Calu3 (cell line): ENCODE measurements around the gene FARS2. TPM values are rescaled to one million over a fixed set of nuclear protein-coding genes. Genes with fewer than 3 reads are reported as not detected.

Experiments
- BruUV-seq: library from RNA; stranded (reverse); fragments of 400-500 nt; replicated peaks from 2 replicates; lab custom pipeline; 2021; lab: Mats Ljungman, UMichigan
- CTCF ChIA-PET: fragments of 300-600 bp; sonication (Branson Sonifier 250); formaldehyde crosslinking; loops from one replicate; lab custom pipeline; 2022; ENCODE audit warnings: antibody characterized with exemption; lab: Charles Lee
- DNase-seq: peaks from one replicate; pipeline ENCODE4 v3.0.0; 2022
- H3K27ac Mint-ChIP-seq: one replicate; pipeline ENCODE4 v1.8.0; 2022; ENCODE audit warnings: mixed read lengths; ENCODE audit not compliant: unreplicated experiment
- H3K27me3 Mint-ChIP-seq: one replicate; pipeline ENCODE4 v1.8.0; 2022; ENCODE audit warnings: mixed read lengths; ENCODE audit not compliant: unreplicated experiment
- H3K36me3 Mint-ChIP-seq: one replicate; pipeline ENCODE4 v1.8.0; 2022; ENCODE audit warnings: mild to moderate bottlenecking, moderate library complexity, mixed read lengths; ENCODE audit not compliant: insufficient read depth, unreplicated experiment
- H3K4me1 Mint-ChIP-seq: one replicate; pipeline ENCODE4 v1.8.0; 2022; ENCODE audit warnings: mild to moderate bottlenecking, low read depth, mixed read lengths; ENCODE audit not compliant: unreplicated experiment
- H3K4me3 Mint-ChIP-seq: one replicate; pipeline ENCODE4 v1.8.0; 2022; ENCODE audit warnings: mild to moderate bottlenecking, low read depth, moderate library complexity, mixed read lengths; ENCODE audit not compliant: unreplicated experiment
- H3K9me3 Mint-ChIP-seq: one replicate; pipeline ENCODE4 v1.8.0; 2022; ENCODE audit warnings: low read depth, mixed read lengths; ENCODE audit not compliant: unreplicated experiment
- CTCF ChIP-seq: fragments of 200-600 bp; IDR thresholded peaks from one replicate; pipeline ENCODE4 v1.8.0; 2022; ENCODE audit warnings: antibody characterized with exemption; ENCODE audit not compliant: unreplicated experiment
- intact Hi-C: fragments of 100-400 bp; cut with micrococcal nuclease; formaldehyde crosslinking; loops from one replicate; pipeline ENCODE4 v1.10.0; 2022; ENCODE audit not compliant: unreplicated experiment
- total RNA-seq: library from RNA; stranded (reverse); gene quantifications from 2 replicates; pipeline ENCODE4 v1.2.3, GENCODE V29; 2022

The FARS2 gene
- total RNA-seq, 1 experiment from 2014 or later = 13.4 TPM

GRCh38 chr6:5215799-5216198 lies 45.5 kb upstream of the FARS2 start:
- CTCF ChIA-PET = no interaction called here
- BruUV-seq = no TSS peak
- no peaks in the 10 kb centered on the region for H3K4me1 Mint-ChIP-seq

DNA sequence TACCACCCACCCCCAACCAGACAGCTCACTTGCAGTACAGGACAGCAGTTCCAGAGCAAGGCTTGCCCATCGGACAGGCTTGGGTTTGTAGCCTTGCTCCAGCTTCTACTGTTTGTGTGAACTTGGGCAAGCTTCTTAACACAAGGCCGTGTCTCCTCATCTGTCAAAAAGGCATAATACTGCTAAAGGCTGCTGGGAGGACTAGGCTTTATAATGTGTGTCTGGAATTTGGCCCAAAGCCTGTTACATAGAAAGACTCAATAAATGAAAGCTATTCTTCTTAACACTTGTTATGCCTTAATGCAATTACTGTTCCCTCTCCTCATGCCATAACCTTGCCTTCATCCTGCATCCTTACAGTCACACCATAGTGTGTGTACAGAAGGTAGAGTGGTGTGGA lies 44.0 kb upstream of the FARS2 start:
- TF ChIP-seq CTCF = no peak
- intact Hi-C loops = no loop called here
- Mint-ChIP-seq H3K9me3 (no peaks in the 10 kb centered on the region), H3K4me3 (no peak overlapping the region), H3K36me3 (no peaks in the 10 kb centered on the region), H3K27me3 (no peaks in the 10 kb centered on the region), H3K27ac (no peak overlapping the region), H3K4me1 (no peaks in the 10 kb centered on the region)
- CTCF ChIA-PET = no interaction called here
- BruUV-seq = no TSS peak
- no peak for DNase-seq

More at GRCh38 chr6:5215799-5216198, 45.5 kb upstream of the FARS2 start:
- no peak overlapping the region for H3K27ac Mint-ChIP-seq
- no peak for TF ChIP-seq CTCF
- H3K27me3 Mint-ChIP-seq = no peaks in the 10 kb centered on the region
- intact Hi-C loops = no loop called here
- H3K36me3 Mint-ChIP-seq = no peaks in the 10 kb centered on the region
- H3K9me3 Mint-ChIP-seq = no peaks in the 10 kb centered on the region
- H3K4me3 Mint-ChIP-seq = no peak overlapping the region
- no peak for DNase-seq

DNA sequence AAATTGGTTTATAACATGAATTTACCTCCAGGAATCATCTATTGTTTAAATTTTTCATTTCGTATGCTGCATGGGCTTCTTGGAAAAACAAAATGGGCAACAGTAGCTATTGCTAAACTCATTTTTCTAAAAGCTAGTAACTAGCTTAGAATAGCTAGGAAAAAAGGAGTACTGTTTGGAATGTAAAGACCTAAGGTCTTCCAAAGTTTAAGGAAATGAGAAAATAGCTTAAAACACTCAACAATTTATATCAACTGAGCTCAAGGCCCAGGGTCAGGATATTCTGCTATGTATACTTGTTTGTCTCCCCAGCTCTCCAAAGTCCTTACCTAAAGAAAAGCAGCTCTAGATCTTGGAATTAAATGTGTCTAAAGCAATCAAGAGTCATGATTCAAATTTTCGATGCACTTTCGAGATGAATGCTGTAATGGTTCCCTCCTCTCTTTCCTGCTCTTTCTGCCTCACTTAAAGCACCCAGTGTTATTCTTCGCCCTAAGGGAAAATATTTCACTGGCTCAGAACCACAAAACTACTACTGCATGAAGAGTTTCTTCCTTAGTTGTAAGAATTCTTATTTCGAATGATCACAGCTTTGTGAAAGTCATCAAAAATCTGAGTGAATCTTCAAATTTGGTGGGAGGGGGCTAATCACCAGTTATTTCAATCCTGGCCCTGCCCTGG lies 42.2 kb upstream of the FARS2 start:
- Mint-ChIP-seq H3K4me3 (no peak overlapping the region), H3K27ac (no peak overlapping the region), H3K27me3 (no peaks in the 10 kb centered on the region), H3K9me3 (no peaks in the 10 kb centered on the region), H3K4me1 (no peaks in the 10 kb centered on the region), H3K36me3 (no peaks in the 10 kb centered on the region)
- DNase-seq = no peak
- BruUV-seq = no TSS peak
- CTCF ChIA-PET = no interaction called here
- no peak for TF ChIP-seq CTCF
- intact Hi-C loops = no loop called here

GRCh38 chr6:5220443-5220842 lies 40.9 kb upstream of the FARS2 start:
- H3K27me3 Mint-ChIP-seq = no peaks in the 10 kb centered on the region
- no TSS peak for BruUV-seq
- no peaks in the 10 kb centered on the region for H3K4me1 Mint-ChIP-seq
- H3K27ac Mint-ChIP-seq = no peak overlapping the region
- H3K4me3 Mint-ChIP-seq = no peak overlapping the region
- intact Hi-C loops = no loop called here
- CTCF ChIA-PET = interaction anchor here (0.5 kb wide), 1 partner anchor 165 kb away, joined by 3 read pairs; no protein-coding TSS in a partner anchor
- no peak for DNase-seq
- no peak for TF ChIP-seq CTCF
- H3K9me3 Mint-ChIP-seq = no peaks in the 10 kb centered on the region
- no peaks in the 10 kb centered on the region for H3K36me3 Mint-ChIP-seq
